ENCODE results near the gene TMEM256. TPM values are rescaled to one million over a fixed set of nuclear protein-coding genes. Genes with fewer than 3 reads are reported as not detected.
A peak's percentile ranks its signal among the peaks of the same experiment; 100 is the strongest.

The TMEM256 gene
- polyA plus RNA-seq, 4 donors = 78.9 to 105 (median 86.2) TPM

GRCh38 chr17:7409716-7410115, 5.8 kb upstream of the TMEM256 start:
- no peak for DNase-seq (ENCODE audit: low read depth in 4 of 4, low spot score in 3 of 4)

- DNase-seq (ENCODE audit: low read depth in 4 of 4, low spot score in 3 of 4) = no peak
Measured at GRCh38 chr17:7408863-7409262, 5.0 kb upstream of the TMEM256 start.

GRCh38 chr17:7408252-7408727, 4.4 kb upstream of the TMEM256 start:
- DNase-seq (ENCODE audit: low read depth in 4 of 4, low spot score in 3 of 4) = no peak

GRCh38 chr17:7407485-7408251, 3.8 kb upstream of the TMEM256 start, which contains the start of gene NLGN2:
TSS of gene NLGN2 (plus strand) at chr17:7407845. CDS start at chr17:7408256, 411 bp downstream.
- no peak for DNase-seq (ENCODE audit: low read depth in 4 of 4, low spot score in 3 of 4)

GRCh38 chr17:7407082-7407481, 3.2 kb upstream of the TMEM256 start:
- DNase-seq (ENCODE audit: low read depth in 4 of 4, low spot score in 3 of 4) = no peak

- no peak for DNase-seq (ENCODE audit: low read depth in 4 of 4, low spot score in 3 of 4)
Measured at GRCh38 chr17:7406235-7406825, 2.4 kb upstream of the TMEM256 start.

- no peak for DNase-seq (ENCODE audit: low read depth in 4 of 4, low spot score in 3 of 4)
Measured at GRCh38 chr17:7405350-7406234, 1.7 kb upstream of the TMEM256 start.

GRCh38 chr17:7404737-7405349, 946 bp upstream of the TMEM256 start:
- no peak for DNase-seq (ENCODE audit: low read depth in 4 of 4, low spot score in 3 of 4)

GRCh38 chr17:7403727-7403976, 245 bp downstream of the TMEM256 start:
- no peak for DNase-seq (ENCODE audit: low read depth in 4 of 4, low spot score in 3 of 4)

GRCh38 chr17:7403043-7403726, 712 bp downstream of the TMEM256 start:
- DNase-seq (ENCODE audit: low read depth in 4 of 4, low spot score in 3 of 4) = no peak

- no peak for DNase-seq (ENCODE audit: low read depth in 4 of 4, low spot score in 3 of 4)
Measured at GRCh38 chr17:7398612-7399011, 5.3 kb downstream of the TMEM256 start.

- DNase-seq (ENCODE audit: low read depth in 4 of 4, low spot score in 3 of 4) = no peak
Measured at GRCh38 chr17:7396147-7396546, 7.8 kb downstream of the TMEM256 start.

- peak in 2 of 4 donors; percentile 69 to 79 for DNase-seq (ENCODE audit: low read depth in 4 of 4, low spot score in 3 of 4)
Measured at GRCh38 chr17:7394452-7395191, 9.3 kb downstream of the TMEM256 start, which contains the start of gene PLSCR3. TSS of gene PLSCR3 (minus strand) at chr17:7394525. CDS start at chr17:7394110, 415 bp downstream.

- DNase-seq (ENCODE audit: low read depth in 4 of 4, low spot score in 3 of 4) = no peak
Measured at GRCh38 chr17:7393613-7394451, 10.1 kb downstream of the TMEM256 start.

GRCh38 chr17:7392696-7393612, 10.9 kb downstream of the TMEM256 start:
- DNase-seq (ENCODE audit: low read depth in 4 of 4, low spot score in 3 of 4) = no peak

- DNase-seq (ENCODE audit: low read depth in 4 of 4, low spot score in 3 of 4) = no peak
Measured at GRCh38 chr17:7391307-7391706, 12.6 kb downstream of the TMEM256 start.
